IPS-NIHi7 (cell line): ENCODE results near the gene CLPTM1.
"Not testable (repeated sequence)": the region's sequence is repeated elsewhere in the genome, so short reads cannot be mapped to it uniquely, and the experiment has no call there.

Source experiments
- DNase-seq: peaks from one replicate; pipeline ENCODE4 v3.0.0; 2012; ENCODE audit warnings: mixed read lengths; ENCODE audit errors: extremely low spot score

Gene CLPTM1

GRCh38 chr19:44942067-44942571 lies 13.1 kb upstream of the CLPTM1 start, which contains the start of gene APOC4:
Gene APOC4, plus strand, starts transcription at chr19:44942237. Its CDS starts 41 bp downstream, at chr19:44942278.
- DNase-seq = no peak

DNA sequence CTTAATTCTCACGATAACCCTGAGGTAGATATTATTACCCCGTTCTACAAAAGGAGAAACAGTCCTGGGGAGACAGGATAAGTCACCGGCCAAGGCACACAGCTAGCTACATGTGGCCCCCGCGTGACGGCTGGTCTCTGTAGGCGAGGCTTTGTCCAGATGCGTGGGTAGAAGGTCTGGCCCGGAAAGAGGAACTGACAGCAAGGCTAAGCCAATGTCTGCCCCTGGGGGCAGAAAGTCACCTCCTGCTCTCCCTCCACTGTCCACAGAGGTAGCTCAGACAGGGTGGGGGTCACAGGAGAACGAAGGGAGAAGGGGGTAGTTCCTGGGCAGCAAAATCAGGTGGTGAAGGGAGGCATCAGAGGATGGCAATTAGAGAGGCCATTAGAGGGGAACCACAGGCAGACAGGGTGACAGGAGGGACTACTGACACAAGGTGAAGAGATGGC lies 11.4 kb upstream of the CLPTM1 start:
- no peak for DNase-seq

GRCh38 chr19:44947041-44947581 lies 8.1 kb upstream of the CLPTM1 start:
- DNase-seq = no peak

- DNase-seq = no peak
Observed at GRCh38 chr19:44948237-44948636, 6.9 kb upstream of the CLPTM1 start.

GRCh38 chr19:44948763-44949374 lies 6.3 kb upstream of the CLPTM1 start:
- DNase-seq = no peak

DNA sequence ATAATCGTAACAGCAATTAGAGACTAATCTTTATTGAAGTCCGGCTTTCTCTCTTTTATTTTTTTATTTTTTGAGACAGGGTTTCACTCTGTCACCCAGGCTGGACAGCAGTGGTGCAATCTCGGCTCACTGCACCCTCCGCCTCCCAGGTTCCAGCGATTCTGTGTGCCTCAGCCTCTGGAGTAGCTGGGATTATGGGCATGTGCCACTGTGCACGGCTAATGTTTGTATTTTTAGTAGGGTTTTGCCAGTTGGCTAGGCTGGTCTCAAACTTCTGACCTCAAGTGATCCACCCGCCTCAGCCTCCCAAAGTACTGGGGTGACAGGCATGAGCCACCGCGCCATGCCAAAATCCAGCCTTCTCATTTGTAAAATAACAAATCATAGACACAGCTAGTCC lies 5.6 kb upstream of the CLPTM1 start:
- no peak for DNase-seq

DNA sequence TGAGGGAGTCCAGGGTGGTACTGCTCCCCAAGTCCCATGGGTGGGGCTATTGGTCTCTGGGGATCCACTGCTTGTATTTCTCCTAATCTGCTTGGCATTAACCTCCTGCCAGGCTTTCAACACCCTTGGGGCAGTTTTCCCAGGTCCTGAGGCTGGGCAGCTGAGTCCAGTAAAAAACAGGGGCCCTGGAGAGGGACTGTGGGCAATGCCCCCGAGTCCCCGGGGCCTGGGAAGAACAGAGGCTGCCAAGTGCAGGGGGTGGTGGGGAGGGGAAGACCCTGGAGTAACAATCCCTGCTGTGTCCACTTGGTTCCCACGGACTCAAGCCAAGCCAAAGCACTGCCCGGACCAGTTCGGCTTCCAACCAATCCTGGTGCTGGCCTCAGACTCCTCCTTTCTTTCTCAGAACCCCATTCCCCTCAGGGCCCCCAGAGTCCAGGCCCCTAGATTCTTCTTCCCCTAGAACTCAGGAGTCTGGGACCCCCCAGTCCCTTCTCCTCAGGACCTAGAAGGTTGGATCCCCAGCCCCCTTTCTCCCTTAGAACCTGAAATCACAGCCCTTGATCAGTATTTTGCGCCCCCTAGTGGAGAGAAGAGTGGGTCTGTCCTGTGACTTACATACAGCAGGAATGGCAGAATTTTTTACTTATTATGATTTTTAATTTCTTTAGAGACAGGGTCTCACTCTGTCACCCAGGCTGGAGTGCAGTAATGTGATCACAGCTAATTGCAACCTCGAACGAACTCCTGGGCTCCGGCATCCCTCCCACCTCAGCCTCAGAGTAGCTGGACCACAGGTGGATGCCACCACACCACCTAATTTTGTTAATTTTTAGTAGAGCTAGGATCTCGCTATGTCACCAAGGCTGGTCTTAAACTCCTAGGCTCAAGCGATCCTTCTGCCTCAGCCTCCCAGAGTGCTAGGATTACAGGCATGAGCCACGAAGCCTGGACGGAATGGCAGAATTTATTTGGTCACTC lies 3.7 kb upstream of the CLPTM1 start:
- peak; percentile 84 for DNase-seq

- no peak for DNase-seq
Observed at GRCh38 chr19:44954278-44954648, 917 bp upstream of the CLPTM1 start.

DNA sequence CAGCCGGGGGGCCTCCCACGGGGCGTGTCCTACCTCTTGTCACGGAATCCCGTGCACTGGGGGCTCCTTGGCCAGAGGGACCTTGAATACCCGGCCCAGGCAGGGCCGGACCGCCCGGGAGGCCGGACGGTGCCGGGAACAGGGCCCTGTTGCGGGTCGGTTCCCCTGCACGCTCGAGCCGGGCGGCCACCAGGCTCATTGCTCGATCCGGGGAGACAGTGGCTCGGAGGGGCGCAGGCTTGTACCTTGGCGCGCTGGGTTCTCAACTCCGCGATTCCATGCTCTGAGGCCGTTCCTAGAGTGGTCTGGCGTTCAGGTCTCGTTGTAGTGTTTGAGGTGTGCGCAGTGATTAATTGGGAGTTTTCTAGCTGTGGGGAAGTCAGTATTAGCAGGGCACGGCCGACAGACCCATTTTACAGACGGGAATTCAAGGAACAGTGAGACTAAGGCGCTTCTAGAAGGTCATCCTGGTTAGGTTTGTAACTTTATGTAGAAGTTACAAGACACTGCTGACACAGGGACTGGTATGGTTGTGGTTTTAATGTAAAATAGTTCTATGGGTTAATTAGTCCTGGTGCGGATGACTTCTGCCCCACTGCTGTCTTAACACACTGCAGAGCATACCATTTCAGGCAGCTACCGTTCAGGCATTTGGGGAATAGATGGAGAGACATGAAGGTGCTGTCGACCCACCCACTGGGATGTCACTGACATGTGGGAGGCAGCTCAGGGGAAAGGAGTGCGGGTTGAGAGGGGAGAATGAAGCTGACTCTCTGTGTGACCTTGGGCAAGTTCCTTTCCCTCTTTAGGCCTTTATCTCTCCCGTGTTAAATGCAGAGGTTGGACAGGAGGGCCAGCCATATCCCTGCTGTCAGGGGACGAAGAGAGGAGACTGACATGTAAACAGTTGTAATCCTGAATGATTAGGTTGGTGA lies 592 bp downstream of the CLPTM1 start:
- no peak for DNase-seq

GRCh38 chr19:44957526-44957925 lies 2.3 kb downstream of the CLPTM1 start:
- DNase-seq = no peak

DNA sequence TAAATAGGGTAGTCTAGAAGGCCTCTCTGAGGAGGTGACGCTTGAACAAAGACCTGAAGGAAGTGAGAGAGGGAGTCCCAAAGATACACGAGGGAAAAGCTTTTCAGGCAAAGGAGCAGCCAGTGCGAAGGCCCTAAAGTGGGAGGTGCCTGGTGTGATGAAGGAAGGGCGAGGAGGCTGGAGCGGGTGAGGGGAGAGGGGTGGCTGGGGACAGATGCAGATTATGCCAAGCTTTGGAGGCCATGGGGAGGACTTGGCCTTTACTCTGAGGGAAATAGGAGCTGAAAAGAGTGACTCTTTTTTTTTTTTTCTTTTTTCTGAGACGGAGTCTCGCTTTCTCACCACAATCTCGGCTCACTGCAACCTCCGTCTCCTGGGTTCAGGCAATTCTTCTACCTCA lies 2.9 kb downstream of the CLPTM1 start:
- DNase-seq = no peak

DNA sequence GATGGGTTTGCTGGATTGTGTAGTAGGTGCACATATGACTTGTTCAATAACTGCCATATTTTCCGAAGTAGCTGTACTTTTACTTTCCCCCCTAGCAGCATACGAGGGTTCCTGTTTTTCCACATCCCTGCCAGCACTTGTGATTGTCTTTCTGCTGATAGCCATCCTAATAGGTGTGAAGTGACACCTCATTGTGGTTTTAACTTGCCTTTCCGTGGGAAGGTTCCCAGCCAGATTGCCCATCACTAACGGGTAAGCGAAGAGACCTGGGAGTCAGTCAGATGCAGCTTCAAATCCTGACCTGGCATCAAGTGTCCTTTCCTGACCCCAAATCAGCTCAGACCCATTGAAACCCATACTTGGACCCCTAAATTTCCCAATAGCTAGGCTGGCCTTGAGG lies 4.5 kb downstream of the CLPTM1 start:
- no peak for DNase-seq

DNA sequence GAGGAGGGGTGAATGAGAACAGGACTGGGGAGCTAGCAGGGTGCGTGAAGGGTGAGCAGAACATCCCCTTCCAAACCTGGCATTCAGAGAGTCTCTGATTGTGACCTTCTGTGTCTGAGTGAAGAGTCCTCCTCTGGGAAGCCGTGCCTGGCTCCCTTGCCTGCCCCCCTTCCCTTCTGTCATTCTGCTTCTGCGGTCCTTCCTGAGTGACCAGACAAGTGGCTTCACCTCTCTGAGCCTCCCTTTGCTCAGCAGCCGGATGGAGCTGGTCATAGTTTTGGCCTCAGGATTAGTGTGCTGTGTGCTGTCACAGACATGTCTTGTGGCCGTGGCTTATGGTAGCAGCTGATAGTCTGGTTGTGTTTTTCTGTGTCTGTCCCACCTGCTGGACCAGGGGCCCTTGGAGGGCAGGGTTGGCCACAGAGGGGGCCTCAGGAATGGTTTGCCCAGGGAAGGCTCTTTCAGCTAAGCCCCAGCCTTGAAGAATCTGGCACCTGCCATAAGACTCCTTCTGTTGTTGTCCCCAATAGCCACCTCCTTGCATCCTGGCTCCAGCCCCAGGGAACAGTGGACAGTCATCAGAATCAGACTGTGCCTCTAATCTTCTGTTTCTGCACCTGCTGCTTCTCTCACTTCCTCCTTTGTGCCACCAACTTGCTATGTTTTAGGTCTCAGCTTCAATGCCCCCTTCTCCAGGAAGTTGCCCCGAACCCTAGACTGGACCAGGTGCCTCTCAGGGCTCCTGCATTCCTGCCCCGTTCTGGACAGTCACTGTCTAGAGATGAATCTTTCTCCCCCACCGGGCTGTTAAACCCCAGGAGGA lies 5.9 kb downstream of the CLPTM1 start:
- no peak for DNase-seq

- DNase-seq = no peak
Observed at GRCh38 chr19:44961821-44962220, 6.6 kb downstream of the CLPTM1 start.

GRCh38 chr19:44968118-44968517 lies 12.9 kb downstream of the CLPTM1 start:
- no peak for DNase-seq

GRCh38 chr19:44968670-44969069 lies 13.5 kb downstream of the CLPTM1 start:
- no peak for DNase-seq

DNA sequence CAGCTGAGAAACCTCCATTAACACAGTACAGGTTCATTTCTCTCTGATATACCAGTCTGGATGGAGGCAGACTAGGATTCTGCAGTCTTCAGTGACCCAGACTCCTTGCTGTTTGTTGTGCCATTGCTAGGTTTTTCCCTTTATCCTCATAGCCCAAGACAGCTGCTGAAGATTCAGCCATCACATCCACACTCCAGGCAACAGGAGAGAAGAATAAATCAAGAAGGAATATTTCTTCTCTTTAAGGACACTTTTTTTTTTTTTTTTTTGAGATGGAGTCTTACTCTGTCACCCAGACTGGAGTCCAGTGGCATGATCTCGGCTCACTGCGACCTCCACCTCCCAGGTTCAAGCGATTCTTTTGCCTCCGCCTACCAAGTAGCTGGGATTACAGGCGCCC lies 14.3 kb downstream of the CLPTM1 start:
- DNase-seq = no peak

DNA sequence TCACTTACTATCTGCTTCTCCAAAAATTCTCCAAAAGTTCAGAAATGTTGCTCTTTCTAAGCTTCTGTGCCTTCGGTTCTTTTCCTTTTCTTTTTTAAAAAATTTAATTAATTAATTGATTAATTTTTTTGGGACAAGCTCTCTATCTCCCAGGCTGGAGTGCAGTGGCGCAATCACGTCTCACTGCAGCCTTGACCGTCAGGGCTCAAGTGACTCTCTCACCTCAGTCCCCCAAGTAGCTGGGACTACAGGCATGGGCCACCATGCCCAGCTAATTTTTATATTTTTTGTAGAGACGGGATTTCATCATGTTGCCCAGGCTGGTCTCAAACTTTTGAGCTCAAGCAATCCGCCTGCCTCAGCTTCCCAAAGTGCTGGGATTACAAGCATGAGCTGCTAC lies 16.3 kb downstream of the CLPTM1 start:
- DNase-seq = not testable (repeated sequence)

GRCh38 chr19:44972802-44973201 lies 17.6 kb downstream of the CLPTM1 start:
- DNase-seq = no peak

GRCh38 chr19:44973982-44974735 lies 19.0 kb downstream of the CLPTM1 start:
- DNase-seq = no peak
